Keratinocyte (primary cell): ENCODE results near the gene FGFR2. TPM values are rescaled to one million over a fixed set of nuclear protein-coding genes. Genes with fewer than 3 reads are reported as not detected.

Experiments
- DNase-seq: peaks from one replicate; pipeline ENCODE4 v3.0.0-alpha.2; 2011; ENCODE audit warnings: low read depth, missing footprints, low spot score
- FAIRE-seq: peaks from 2 replicates; lab custom pipeline; 2011; peaks lifted over from hg19 to GRCh38; lab: Jason Lieb, UNC
- H2AFZ ChIP-seq: 2 replicates; pipeline ENCODE4 v1.6.0; 2012; ENCODE audit warnings: low read length, control low read depth, inconsistent platforms; ENCODE audit not compliant: control insufficient read depth
- H3K27ac ChIP-seq: 2 replicates; pipeline ENCODE4 v1.5.1; 2011; ENCODE audit warnings: low read length; ENCODE audit not compliant: control insufficient read depth, insufficient read depth
- H3K27me3 ChIP-seq: 3 replicates; pipeline ENCODE4 v1.6.0; 2011; ENCODE audit warnings: low read length; ENCODE audit not compliant: control insufficient read depth, insufficient read depth; ENCODE audit errors: extremely low read depth
- H3K36me3 ChIP-seq, 2 experiments: 2 replicates in 1 of 2; 3 replicates in 1 of 2; pipeline ENCODE4 v1.5.1; 2011; ENCODE audit warnings: low read length in 2 of 2, mild to moderate bottlenecking in 1 of 2; ENCODE audit not compliant: control insufficient read depth in 2 of 2, insufficient read depth in 2 of 2; ENCODE audit errors: extremely low read depth in 1 of 2
- H3K4me1 ChIP-seq: 3 replicates; pipeline ENCODE4 v1.5.1; 2011; ENCODE audit warnings: low read length; ENCODE audit not compliant: control insufficient read depth, insufficient read depth; ENCODE audit errors: extremely low read depth
- H3K4me2 ChIP-seq: 3 replicates; pipeline ENCODE4 v1.6.0; 2011; ENCODE audit warnings: low read depth, low read length; ENCODE audit not compliant: control insufficient read depth, insufficient read depth; ENCODE audit errors: extremely low read depth
- H3K4me3 ChIP-seq, 3 experiments: fragments of 200-600 bp in 1 of 3; sonication (generic) in 1 of 3; 2 replicates in 2 of 3; 3 replicates in 1 of 3; pipeline ENCODE4 v1.5.1; 2011 to 2016; ENCODE audit warnings: low read length in 3 of 3, mild to moderate bottlenecking in 3 of 3, control low read depth in 2 of 3, inconsistent platforms in 1 of 3, low read depth in 1 of 3, mixed read lengths in 1 of 3, mixed run types in 1 of 3, moderate library complexity in 1 of 3; ENCODE audit not compliant: control insufficient read depth in 2 of 3, insufficient read depth in 2 of 3; ENCODE audit errors: extremely low read depth in 1 of 3
- H3K79me2 ChIP-seq: 2 replicates; pipeline ENCODE4 v1.6.0; 2012; ENCODE audit warnings: low read length; ENCODE audit not compliant: control insufficient read depth, insufficient read depth
- H3K9ac ChIP-seq: 3 replicates; pipeline ENCODE4 v1.6.0; 2011; ENCODE audit warnings: low read length; ENCODE audit not compliant: control insufficient read depth, insufficient read depth; ENCODE audit errors: extremely low read depth
- H3K9me1 ChIP-seq: 3 replicates; pipeline ENCODE4 v1.6.0; 2011; ENCODE audit warnings: low read length; ENCODE audit not compliant: control insufficient read depth, insufficient read depth; ENCODE audit errors: extremely low read depth
- H3K9me3 ChIP-seq: 2 replicates; pipeline ENCODE4 v1.5.1; 2012; ENCODE audit warnings: low read depth, low read length; ENCODE audit not compliant: control insufficient read depth
- H4K20me1 ChIP-seq: 3 replicates; pipeline ENCODE4 v1.6.0; 2011; ENCODE audit warnings: low read length; ENCODE audit not compliant: control insufficient read depth, insufficient read depth; ENCODE audit errors: extremely low read depth
- EZH2 ChIP-seq: IDR thresholded peaks from one replicate; pipeline ENCODE4 v1.6.1; 2012; ENCODE audit warnings: inconsistent platforms, mild to moderate bottlenecking, low read length, moderate library complexity
- dilution Hi-C: fragments of 300-500 bp; cut with MboI; formaldehyde crosslinking; loops from one replicate; pipeline ENCODE4 v1.7.0; 2020; ENCODE audit warnings: low sequenced_read_pairs; ENCODE audit not compliant: extremely low pct_ligation_motif_present
- polyA plus RNA-seq, 5 experiments: library from polyadenylated mRNA; depleted of rRNA in 3 of 5; stranded (reverse) in 3 of 5; stranded (forward) in 1 of 5; unstranded in 1 of 5; fragments of >200 nt; gene quantifications; 1 replicate in 1 of 5; 2 replicates in 3 of 5; 3 replicates in 1 of 5; pipeline versions ENCODE4 v1.2.1 to v1.2.3, GENCODE V29; 2011 to 2012; ENCODE audit warnings: missing spikeins in 2 of 5, low read depth in 1 of 5, low replicate concordance in 1 of 5
- TF ChIP-seq, protein P1 (sequence below), 3 experiments: IDR thresholded peaks in 1 of 3; conservative IDR thresholded peaks in 1 of 3; optimal IDR thresholded peaks in 1 of 3; 2 replicates in 2 of 3; 3 replicates in 1 of 3; pipeline versions ENCODE3 to v1.5.1; 2011; ENCODE audit warnings: low read length in 3 of 3, mild to moderate bottlenecking in 3 of 3, moderate library complexity in 2 of 3, control low read depth in 1 of 3, inconsistent platforms in 1 of 3; ENCODE audit not compliant: insufficient read depth in 2 of 3; ENCODE audit errors: extremely low read depth in 1 of 3

FGFR2 gene
- polyA plus RNA-seq, 1 donor (not counting 4 experiments of a cell fraction or from before 2014, with no cell fraction given), result 20.6 TPM

DNA sequence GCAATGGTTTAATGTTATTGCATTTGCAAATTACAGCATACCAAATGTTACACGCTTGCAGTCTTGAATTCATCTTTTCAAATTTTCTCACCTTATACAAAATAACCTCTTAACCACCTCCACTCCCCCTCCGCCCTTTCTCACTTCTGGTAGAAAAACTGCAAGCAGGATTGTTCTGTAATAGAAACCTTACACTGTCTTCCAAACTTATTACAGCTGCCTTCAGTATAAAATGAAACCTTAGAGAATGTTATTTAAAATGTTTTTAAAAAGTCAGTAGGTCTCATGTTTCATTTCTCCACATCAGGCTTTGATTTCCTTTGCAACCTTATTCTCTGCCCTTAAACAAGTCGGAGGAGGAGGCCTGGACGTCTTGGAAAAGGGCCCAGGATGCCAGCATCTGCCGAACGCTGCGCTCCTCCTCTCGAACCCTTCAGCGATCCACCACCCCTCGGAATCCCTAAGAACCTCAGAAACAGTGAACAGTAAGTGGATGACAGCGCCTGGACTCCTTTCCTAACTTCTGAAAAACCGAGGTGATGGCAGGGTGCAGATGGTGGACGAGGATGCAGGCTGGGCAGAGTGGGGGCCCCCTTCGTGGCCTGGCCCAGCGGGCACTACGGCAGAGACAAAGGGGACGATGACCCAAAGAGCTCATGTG lies 74.0 kb downstream of the FGFR2 start:
- Histone ChIP-seq H3K9me1 (no peaks in the 10 kb centered on the region), H4K20me1 (no peaks in the 10 kb centered on the region), H2AFZ (no peak overlapping the region), H3K9me3 (no peaks in the 10 kb centered on the region), H3K36me3 (peaks cover 3 to 4% of the 10 kb centered on the region in 2 experiments), H3K4me1 (peaks cover 37% of the 10 kb centered on the region), H3K4me3 (no peak overlapping the region), H3K27me3 (no peaks in the 10 kb centered on the region), H3K9ac (no peak overlapping the region), H3K27ac (no peak overlapping the region), H3K79me2 (peaks cover 4% of the 10 kb centered on the region), H3K4me2 (peak overlapping the region; percentile 33)
- dilution Hi-C loops, result no loop called here
- DNase-seq (no peak), FAIRE-seq (no peak)
- TF ChIP-seq, protein P1, sequence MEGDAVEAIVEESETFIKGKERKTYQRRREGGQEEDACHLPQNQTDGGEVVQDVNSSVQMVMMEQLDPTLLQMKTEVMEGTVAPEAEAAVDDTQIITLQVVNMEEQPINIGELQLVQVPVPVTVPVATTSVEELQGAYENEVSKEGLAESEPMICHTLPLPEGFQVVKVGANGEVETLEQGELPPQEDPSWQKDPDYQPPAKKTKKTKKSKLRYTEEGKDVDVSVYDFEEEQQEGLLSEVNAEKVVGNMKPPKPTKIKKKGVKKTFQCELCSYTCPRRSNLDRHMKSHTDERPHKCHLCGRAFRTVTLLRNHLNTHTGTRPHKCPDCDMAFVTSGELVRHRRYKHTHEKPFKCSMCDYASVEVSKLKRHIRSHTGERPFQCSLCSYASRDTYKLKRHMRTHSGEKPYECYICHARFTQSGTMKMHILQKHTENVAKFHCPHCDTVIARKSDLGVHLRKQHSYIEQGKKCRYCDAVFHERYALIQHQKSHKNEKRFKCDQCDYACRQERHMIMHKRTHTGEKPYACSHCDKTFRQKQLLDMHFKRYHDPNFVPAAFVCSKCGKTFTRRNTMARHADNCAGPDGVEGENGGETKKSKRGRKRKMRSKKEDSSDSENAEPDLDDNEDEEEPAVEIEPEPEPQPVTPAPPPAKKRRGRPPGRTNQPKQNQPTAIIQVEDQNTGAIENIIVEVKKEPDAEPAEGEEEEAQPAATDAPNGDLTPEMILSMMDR (optimal IDR thresholded peaks at IDR 0.05 in 1 of 3, IDR thresholded peaks at IDR 0.05 in 1 of 3, conservative IDR thresholded peaks at IDR 0.05 in 1 of 3; ENCODE audit: extremely low read depth in 1 of 3, insufficient read depth in 2 of 3, low read length in 3 of 3), result no peak
- no peak for TF ChIP-seq EZH2

DNA sequence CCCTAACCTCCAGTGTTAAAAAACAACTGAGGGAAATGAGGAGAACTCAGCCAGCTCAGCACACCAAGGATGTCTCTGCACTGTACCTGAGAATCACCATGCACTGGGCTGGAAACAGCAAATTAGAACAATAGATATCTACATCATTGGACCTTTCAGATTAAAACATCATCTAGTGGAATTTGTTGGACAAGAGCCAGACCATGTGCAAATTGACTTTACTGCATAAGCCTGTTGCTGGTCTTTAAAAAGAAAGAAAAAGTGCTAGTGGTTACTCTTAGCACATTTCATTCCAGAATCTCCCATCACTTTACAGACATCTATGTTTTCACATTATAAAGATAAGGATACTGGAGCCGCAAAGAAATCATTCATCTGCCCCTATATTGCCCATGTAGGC lies 75.4 kb downstream of the FGFR2 start:
- no peak for DNase-seq
- H3K4me1 ChIP-seq, result peaks cover 29% of the 10 kb centered on the region
- TF ChIP-seq EZH2, result no peak
- TF ChIP-seq, protein P1 (optimal IDR thresholded peaks at IDR 0.05 in 1 of 3, IDR thresholded peaks at IDR 0.05 in 1 of 3, conservative IDR thresholded peaks at IDR 0.05 in 1 of 3; ENCODE audit: extremely low read depth in 1 of 3, insufficient read depth in 2 of 3, low read length in 3 of 3), result no peak
- H3K4me2 ChIP-seq, result no peak overlapping the region
- FAIRE-seq, result peak; percentile 13
- no peaks in the 10 kb centered on the region for H3K9me3 ChIP-seq
- no peaks in the 10 kb centered on the region for H4K20me1 ChIP-seq
- no peak overlapping the region for H2AFZ ChIP-seq
- H3K9me1 ChIP-seq, result no peaks in the 10 kb centered on the region
- peaks cover 4% of the 10 kb centered on the region for H3K79me2 ChIP-seq
- no peak overlapping the region for H3K27ac ChIP-seq
- dilution Hi-C loops, result no loop called here
- no peak overlapping the region for H3K9ac ChIP-seq
- H3K36me3 ChIP-seq, result peaks cover 5 to 8% of the 10 kb centered on the region in 2 experiments
- H3K27me3 ChIP-seq, result no peaks in the 10 kb centered on the region
- no peak overlapping the region for H3K4me3 ChIP-seq
